ES-I3 (cell line): ENCODE measurements around the gene FAM43B.

ENCODE experiments used
- H3K36me3 ChIP-seq: 2 replicates; pipeline ENCODE4 v1.6.1; 2013; ENCODE audit warnings: mild to moderate bottlenecking, low read length, control low read depth, moderate library complexity; ENCODE audit not compliant: insufficient read depth
- H3K4me1 ChIP-seq: 2 replicates; pipeline ENCODE4 v1.6.1; 2013; ENCODE audit warnings: mild to moderate bottlenecking, control low read depth, low read length; ENCODE audit not compliant: insufficient read depth
- H3K9ac ChIP-seq: 2 replicates; pipeline ENCODE4 v1.6.1; 2013; ENCODE audit warnings: low read depth, mild to moderate bottlenecking, low read length, moderate library complexity
- H3K9me3 ChIP-seq: 2 replicates; pipeline ENCODE4 v1.6.1; 2013; ENCODE audit warnings: mild to moderate bottlenecking, low read length, moderate library complexity; ENCODE audit not compliant: control insufficient read depth, insufficient read depth

FAM43B gene

DNA sequence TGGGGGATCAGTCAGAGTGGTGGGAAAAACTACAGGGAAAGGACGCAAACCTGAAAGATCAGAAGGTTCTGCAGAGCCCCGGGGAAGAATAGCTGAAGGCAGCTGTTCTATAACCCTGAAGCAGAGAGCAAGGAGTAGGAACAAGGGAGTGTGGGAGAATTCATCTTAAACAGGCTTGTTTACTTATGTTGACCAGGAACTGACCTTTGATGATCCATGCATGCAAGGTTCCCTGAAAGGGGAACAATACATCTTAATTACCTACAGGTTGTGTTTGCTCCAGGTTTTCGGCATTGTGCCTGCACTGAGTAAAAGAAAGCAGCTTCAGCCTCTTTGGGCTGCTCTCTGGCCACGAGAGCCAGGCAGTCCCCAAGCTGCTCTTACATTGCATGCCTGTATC, 18.7 kb upstream of the FAM43B start:
- Histone ChIP-seq H3K36me3 (no peaks in the 10 kb centered on the region), H3K4me1 (no peaks in the 10 kb centered on the region), H3K9me3 (no peaks in the 10 kb centered on the region), H3K9ac (no peak overlapping the region)

- Histone ChIP-seq H3K9ac (no peak overlapping the region), H3K9me3 (no peaks in the 10 kb centered on the region), H3K4me1 (no peaks in the 10 kb centered on the region), H3K36me3 (no peaks in the 10 kb centered on the region)
These were observed 17.5 kb upstream of the FAM43B start for GRCh38 chr1:20534659-20535417.

DNA sequence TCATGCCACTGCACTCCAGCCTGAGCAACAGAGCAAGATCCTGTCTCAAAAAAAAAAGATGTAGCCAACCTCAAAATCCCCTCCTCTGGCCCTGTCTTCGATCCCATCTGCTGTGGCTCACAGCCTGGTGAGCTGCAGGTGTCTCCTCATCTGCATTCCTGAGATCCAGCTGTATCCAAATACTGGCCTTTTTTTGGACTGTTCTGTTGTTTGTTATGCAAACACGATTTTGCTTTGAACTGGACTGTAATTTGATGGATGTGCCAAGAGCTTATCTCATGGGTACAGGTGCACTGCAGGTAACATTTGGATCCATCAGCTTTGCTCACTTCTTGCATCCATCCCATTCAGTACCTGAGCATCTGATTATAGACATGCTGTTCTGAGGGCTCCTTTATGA, 14.1 kb upstream of the FAM43B start:
- Histone ChIP-seq H3K36me3 (no peaks in the 10 kb centered on the region), H3K9ac (no peak overlapping the region), H3K9me3 (no peaks in the 10 kb centered on the region), H3K4me1 (no peaks in the 10 kb centered on the region)

GRCh38 chr1:20538760-20539551, 13.4 kb upstream of the FAM43B start:
- Histone ChIP-seq H3K9ac (no peak overlapping the region), H3K9me3 (no peaks in the 10 kb centered on the region), H3K36me3 (no peaks in the 10 kb centered on the region), H3K4me1 (no peaks in the 10 kb centered on the region)

- no peaks in the 10 kb centered on the region for H3K4me1 ChIP-seq
- no peak overlapping the region for H3K9ac ChIP-seq
- H3K9me3 ChIP-seq: no peaks in the 10 kb centered on the region
- no peaks in the 10 kb centered on the region for H3K36me3 ChIP-seq
These were observed 12.1 kb upstream of the FAM43B start for GRCh38 chr1:20540281-20540680.

GRCh38 chr1:20546637-20547036, 5.7 kb upstream of the FAM43B start:
- H3K9ac ChIP-seq: no peak overlapping the region
- no peaks in the 10 kb centered on the region for H3K36me3 ChIP-seq
- H3K4me1 ChIP-seq: no peaks in the 10 kb centered on the region
- no peaks in the 10 kb centered on the region for H3K9me3 ChIP-seq

GRCh38 chr1:20551161-20551560, 1.2 kb upstream of the FAM43B start:
- no peaks in the 10 kb centered on the region for H3K36me3 ChIP-seq
- no peaks in the 10 kb centered on the region for H3K4me1 ChIP-seq
- H3K9ac ChIP-seq: no peak overlapping the region; the same call in 1 of the 2 replicates
- H3K9me3 ChIP-seq: no peaks in the 10 kb centered on the region

- H3K9ac ChIP-seq: peak overlapping the region; percentile 79
- H3K36me3 ChIP-seq: no peaks in the 10 kb centered on the region
- H3K4me1 ChIP-seq: no peaks in the 10 kb centered on the region
- no peaks in the 10 kb centered on the region for H3K9me3 ChIP-seq
These were observed 514 bp downstream of the FAM43B start for GRCh38 chr1:20552728-20553445.

GRCh38 chr1:20555025-20555757, 2.8 kb downstream of the FAM43B start:
- H3K4me1 ChIP-seq: no peaks in the 10 kb centered on the region

GRCh38 chr1:20555758-20556120, 3.4 kb downstream of the FAM43B start:
- H3K4me1 ChIP-seq: no peaks in the 10 kb centered on the region

More at GRCh38 chr1:20555025-20555757, 2.8 kb downstream of the FAM43B start:
- Histone ChIP-seq H3K9me3 (no peaks in the 10 kb centered on the region), H3K36me3 (no peaks in the 10 kb centered on the region), H3K9ac (no peak overlapping the region)

GRCh38 chr1:20558191-20558590, 5.8 kb downstream of the FAM43B start:
- H3K4me1 ChIP-seq: no peaks in the 10 kb centered on the region
- no peaks in the 10 kb centered on the region for H3K9me3 ChIP-seq
- no peaks in the 10 kb centered on the region for H3K36me3 ChIP-seq
- no peak overlapping the region for H3K9ac ChIP-seq

More at GRCh38 chr1:20555758-20556120, 3.4 kb downstream of the FAM43B start:
- Histone ChIP-seq H3K9me3 (no peaks in the 10 kb centered on the region), H3K36me3 (no peaks in the 10 kb centered on the region), H3K9ac (no peak overlapping the region)

DNA sequence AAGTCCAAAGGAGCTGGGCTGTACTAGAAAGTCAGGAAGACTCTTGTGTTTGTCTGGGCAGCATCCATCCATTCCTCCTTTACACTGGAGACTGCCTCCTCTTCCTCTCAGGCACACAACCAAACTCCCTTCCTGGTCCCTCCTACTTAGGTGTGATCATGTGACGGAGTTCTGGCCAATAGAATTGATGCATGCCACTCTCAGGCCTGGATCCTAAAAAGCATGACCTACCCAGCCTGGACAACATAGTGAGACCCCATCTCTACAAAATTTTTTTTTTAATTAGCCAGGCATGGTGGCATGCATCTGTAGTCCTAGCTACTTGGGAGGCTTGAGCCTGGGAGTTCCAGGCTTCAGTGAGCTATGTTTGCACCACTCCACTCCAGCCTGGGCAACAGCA, 8.6 kb downstream of the FAM43B start:
- Histone ChIP-seq H3K36me3 (no peaks in the 10 kb centered on the region), H3K4me1 (no peaks in the 10 kb centered on the region), H3K9ac (no peak overlapping the region), H3K9me3 (no peaks in the 10 kb centered on the region)

DNA sequence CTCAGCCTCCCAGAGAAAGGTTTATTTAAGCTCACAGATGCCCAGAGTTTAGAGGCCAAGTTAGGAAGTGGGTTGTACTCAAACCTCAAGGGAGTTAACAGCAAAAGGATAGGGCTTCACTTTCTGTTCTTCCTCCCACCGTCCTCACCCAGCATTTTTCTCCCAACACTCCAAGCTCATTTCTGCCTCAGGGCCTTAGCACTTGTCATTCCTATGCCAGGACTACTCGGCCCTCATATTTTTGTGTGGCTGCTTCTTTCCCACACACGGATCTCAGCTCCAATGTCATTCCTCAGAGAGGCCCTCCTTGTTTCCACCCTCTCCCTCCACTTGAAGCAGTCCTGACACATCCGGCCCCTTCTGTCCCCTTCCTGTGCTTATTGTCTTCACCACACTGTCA, 12.9 kb downstream of the FAM43B start:
- H3K9me3 ChIP-seq: no peaks in the 10 kb centered on the region
- no peaks in the 10 kb centered on the region for H3K36me3 ChIP-seq
- no peak overlapping the region for H3K9ac ChIP-seq
- H3K4me1 ChIP-seq: no peaks in the 10 kb centered on the region

- H3K36me3 ChIP-seq: no peaks in the 10 kb centered on the region
- H3K4me1 ChIP-seq: no peaks in the 10 kb centered on the region
- no peaks in the 10 kb centered on the region for H3K9me3 ChIP-seq
- no peak overlapping the region for H3K9ac ChIP-seq
These were observed 17.2 kb downstream of the FAM43B start for GRCh38 chr1:20569523-20570098.
